Measurements from ENCODE around the gene PDLIM1.
A peak's percentile ranks its signal among the peaks of the same experiment; 100 is the strongest.

DNA sequence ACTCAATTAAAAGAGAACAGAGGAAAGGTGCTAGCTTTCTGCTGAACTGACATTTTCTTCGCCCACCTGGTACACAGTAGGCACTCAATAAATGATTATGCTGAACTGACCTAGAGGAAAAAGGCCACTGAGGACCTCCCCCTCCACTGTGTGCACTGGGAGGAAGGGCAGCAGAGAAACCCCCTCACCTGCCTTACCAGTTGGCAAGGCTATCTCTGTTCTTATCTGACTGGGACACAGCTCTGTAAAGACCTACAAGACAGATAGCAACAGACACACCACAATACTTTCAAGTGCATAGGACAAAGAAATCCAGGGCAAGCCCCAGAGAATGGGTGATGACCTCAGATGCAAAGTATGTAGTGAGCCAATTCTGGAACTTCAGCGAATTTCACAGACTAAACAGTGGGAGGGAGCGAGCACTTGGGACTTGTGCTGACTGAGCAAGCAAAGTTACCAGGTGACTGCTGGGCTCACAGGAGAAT, 30.4 kb downstream of the PDLIM1 start:
- TF ChIP-seq, protein P1, sequence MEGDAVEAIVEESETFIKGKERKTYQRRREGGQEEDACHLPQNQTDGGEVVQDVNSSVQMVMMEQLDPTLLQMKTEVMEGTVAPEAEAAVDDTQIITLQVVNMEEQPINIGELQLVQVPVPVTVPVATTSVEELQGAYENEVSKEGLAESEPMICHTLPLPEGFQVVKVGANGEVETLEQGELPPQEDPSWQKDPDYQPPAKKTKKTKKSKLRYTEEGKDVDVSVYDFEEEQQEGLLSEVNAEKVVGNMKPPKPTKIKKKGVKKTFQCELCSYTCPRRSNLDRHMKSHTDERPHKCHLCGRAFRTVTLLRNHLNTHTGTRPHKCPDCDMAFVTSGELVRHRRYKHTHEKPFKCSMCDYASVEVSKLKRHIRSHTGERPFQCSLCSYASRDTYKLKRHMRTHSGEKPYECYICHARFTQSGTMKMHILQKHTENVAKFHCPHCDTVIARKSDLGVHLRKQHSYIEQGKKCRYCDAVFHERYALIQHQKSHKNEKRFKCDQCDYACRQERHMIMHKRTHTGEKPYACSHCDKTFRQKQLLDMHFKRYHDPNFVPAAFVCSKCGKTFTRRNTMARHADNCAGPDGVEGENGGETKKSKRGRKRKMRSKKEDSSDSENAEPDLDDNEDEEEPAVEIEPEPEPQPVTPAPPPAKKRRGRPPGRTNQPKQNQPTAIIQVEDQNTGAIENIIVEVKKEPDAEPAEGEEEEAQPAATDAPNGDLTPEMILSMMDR (IDR thresholded peaks at IDR 0.05): no peak
- TF ChIP-seq EP300 (IDR thresholded peaks at IDR 0.05) (no peak), POLR2A (IDR thresholded peaks at IDR 0.05) (no peak), POLR2AphosphoS5 (IDR thresholded peaks at IDR 0.05) (peak in 1 of 3 donors; percentile 34)
